Ascending aorta (tissue), 2 donors: ENCODE measurements around the gene NCAPD3. TPM values are rescaled to one million over a fixed set of nuclear protein-coding genes. Genes with fewer than 3 reads are reported as not detected.

Experiments used
- DNase-seq, 2 donors: peaks; one replicate each; pipeline ENCODE4 v3.0.0-alpha.2; 2019; ENCODE audit warnings: low spot score in 2 of 2
- H3K27ac ChIP-seq, 2 donors: fragments of 200-600 bp; sonication (generic); one replicate each; pipeline ENCODE4 v1.5.1; 2016 to 2017; ENCODE audit warnings: mild to moderate bottlenecking in 1 of 2
- H3K27me3 ChIP-seq: fragments of 200-600 bp; sonication (generic); one replicate; pipeline ENCODE4 v1.5.1; 2017
- H3K36me3 ChIP-seq, 2 donors: fragments of 200-600 bp; sonication (generic); one replicate each; pipeline ENCODE4 v1.5.1; 2016
- H3K4me1 ChIP-seq, 2 donors: fragments of 200-600 bp; sonication (generic); one replicate each; pipeline ENCODE4 v1.5.1; 2016 to 2017; ENCODE audit warnings: mild to moderate bottlenecking in 1 of 2
- H3K4me3 ChIP-seq, 2 donors: fragments of 200-600 bp; sonication (generic); one replicate each; pipeline ENCODE4 v1.5.1; 2016 to 2017; ENCODE audit warnings: mild to moderate bottlenecking in 1 of 2
- H3K9me3 ChIP-seq, 2 donors: fragments of 200-600 bp; sonication (generic); one replicate each; pipeline ENCODE4 v1.5.1; 2016
- CTCF ChIP-seq, 3 experiments: fragments of 200-600 bp in 2 of 3; fragments of 450-650 bp in 1 of 3; sonication (generic) in 2 of 3; IDR thresholded peaks; one replicate each; pipeline ENCODE4 v1.5.1; 2016 to 2019; ENCODE audit warnings: antibody characterized with exemption in 3 of 3, mild to moderate bottlenecking in 1 of 3, moderate library complexity in 1 of 3
- intact Hi-C: fragments of 100-400 bp; cut with DNase I; formaldehyde crosslinking; loops from one replicate; pipeline ENCODE4 v1.15.1; 2023
- total RNA-seq: library from RNA; depleted of rRNA; stranded (reverse); fragments of >200 nt; gene quantifications from one replicate; pipeline ENCODE4 v1.1.0, GENCODE V29; 2016

NCAPD3 gene
- total RNA-seq, 1 donor from 2014 or later = 4.8 TPM

GRCh38 chr11:134264966-134265764 is 41.4 kb upstream of the NCAPD3 start:
- no peaks in the 10 kb centered on the region for H3K4me1 ChIP-seq
- no peaks in the 10 kb centered on the region for H3K27me3 ChIP-seq
- intact Hi-C loops = no loop called here
- no peak for TF ChIP-seq CTCF (IDR thresholded peaks at IDR 0.05)
- no peak overlapping the region for H3K27ac ChIP-seq
- DNase-seq = no peak
- peaks cover 27 to 38% of the 10 kb centered on the region in 2 donors for H3K36me3 ChIP-seq
- no peak overlapping the region for H3K4me3 ChIP-seq
- no peaks in the 10 kb centered on the region for H3K9me3 ChIP-seq

GRCh38 chr11:134261626-134262488 is 38.1 kb upstream of the NCAPD3 start:
- peak in 2 of 3 experiments; percentile 7 to 16 for TF ChIP-seq CTCF (IDR thresholded peaks at IDR 0.05)
- Histone ChIP-seq H3K9me3 (no peaks in the 10 kb centered on the region), H3K36me3 (peaks cover 41 to 62% of the 10 kb centered on the region in 2 donors), H3K4me3 (no peak overlapping the region), H3K4me1 (no peaks in the 10 kb centered on the region), H3K27ac (no peak overlapping the region), H3K27me3 (no peaks in the 10 kb centered on the region)
- no peak for DNase-seq
- intact Hi-C loops = no loop called here

- Histone ChIP-seq H3K27ac (no peak overlapping the region), H3K36me3 (peaks cover 41 to 62% of the 10 kb centered on the region in 2 donors), H3K4me1 (no peaks in the 10 kb centered on the region), H3K27me3 (no peaks in the 10 kb centered on the region), H3K4me3 (no peak overlapping the region), H3K9me3 (no peaks in the 10 kb centered on the region)
- intact Hi-C loops = no loop called here
- no peak for DNase-seq
- TF ChIP-seq CTCF (IDR thresholded peaks at IDR 0.05) = no peak
Measured at GRCh38 chr11:134260983-134261382, 37.2 kb upstream of the NCAPD3 start.

GRCh38 chr11:134260503-134260902 is 36.7 kb upstream of the NCAPD3 start:
- intact Hi-C loops = no loop called here

GRCh38 chr11:134258577-134258976 is 34.8 kb upstream of the NCAPD3 start:
- Histone ChIP-seq H3K4me1 (peaks cover 0 to 11% of the 10 kb centered on the region in 2 donors), H3K27me3 (no peaks in the 10 kb centered on the region), H3K4me3 (no peak overlapping the region), H3K9me3 (no peaks in the 10 kb centered on the region), H3K27ac (no peak overlapping the region), H3K36me3 (peaks cover 41 to 54% of the 10 kb centered on the region in 2 donors)
- TF ChIP-seq CTCF (IDR thresholded peaks at IDR 0.05) = no peak
- intact Hi-C loops = no loop called here
- no peak for DNase-seq

More at GRCh38 chr11:134260503-134260902, 36.7 kb upstream of the NCAPD3 start:
- no peak for DNase-seq
- H3K27ac ChIP-seq = no peak overlapping the region
- TF ChIP-seq CTCF (IDR thresholded peaks at IDR 0.05) = no peak
- H3K27me3 ChIP-seq = no peaks in the 10 kb centered on the region
- no peak overlapping the region for H3K4me3 ChIP-seq
- H3K9me3 ChIP-seq = no peaks in the 10 kb centered on the region
- H3K36me3 ChIP-seq = peaks cover 41 to 62% of the 10 kb centered on the region in 2 donors
- H3K4me1 ChIP-seq = no peaks in the 10 kb centered on the region
